Left cardiac atrium (tissue), 4 donors: Measurements from ENCODE around the gene ATP9B. TPM values are rescaled to one million over a fixed set of nuclear protein-coding genes. Genes with fewer than 3 reads are reported as not detected.
"Not testable (repeated sequence)": the region's sequence is repeated elsewhere in the genome, so short reads cannot be mapped to it uniquely, and the experiment has no call there.

Experiments used
- ATAC-seq, 2 donors: fragments of 200-7000 bp; cut with Tn5 transposase; one replicate each; pipeline ENCODE4 v1.9.1; 2020; ENCODE audit warnings: mild to moderate bottlenecking in 2 of 2, moderate library complexity in 2 of 2
- DNase-seq: peaks from one replicate; pipeline ENCODE4 v3.0.0-alpha.2; 2020
- intact Hi-C, 2 donors: fragments of 100-400 bp; cut with DNase I; formaldehyde crosslinking; loops; one replicate each; pipeline versions ENCODE4 v1.14.1 to v1.15.1; 2022 to 2023
- total RNA-seq, 2 donors: library from RNA; stranded (reverse); fragmentation: NEBNext Ultra II Directional; extraction: Animal tissue kit (Norgen Biotek cat#: 25700); gene quantifications; one replicate each; pipeline ENCODE4 v1.2.1, GENCODE V29; 2021
- donor health status: DM: no; HTN: yes; CAD: no.
- donor health status: DM: no; HTN: yes; CAD: no; lungs with severe emphysema.
- donor health status: DM: yes; HTN: yes; CAD: no.
- donor health status: Dilated cardiomyopathy.

Gene ATP9B
- total RNA-seq, 2 donors from 2014 or later, result 13.5 to 19.4 TPM

DNA sequence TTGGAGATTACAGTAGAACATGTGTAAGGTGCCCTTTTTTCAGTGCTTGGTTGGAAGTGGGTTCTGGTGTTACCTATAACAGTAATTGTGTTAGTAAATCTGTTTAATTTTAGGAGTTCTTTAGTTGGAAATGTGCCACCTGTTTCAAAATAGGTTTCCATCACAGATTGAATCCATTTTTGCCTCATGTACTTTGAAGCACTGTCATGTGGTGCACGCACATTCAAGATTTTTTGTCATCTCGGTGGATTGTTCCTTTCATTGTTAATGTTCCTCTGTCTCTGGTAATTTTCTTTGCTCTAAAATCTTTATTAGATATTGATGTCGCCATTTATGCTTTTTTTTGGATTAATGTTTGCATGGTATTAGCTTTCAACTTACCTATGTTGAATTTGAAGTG, 1.3 kb downstream of the ATP9B start:
- ATAC-seq, result no peak
- DNase-seq, result no peak
- intact Hi-C loops, result no loop called here

DNA sequence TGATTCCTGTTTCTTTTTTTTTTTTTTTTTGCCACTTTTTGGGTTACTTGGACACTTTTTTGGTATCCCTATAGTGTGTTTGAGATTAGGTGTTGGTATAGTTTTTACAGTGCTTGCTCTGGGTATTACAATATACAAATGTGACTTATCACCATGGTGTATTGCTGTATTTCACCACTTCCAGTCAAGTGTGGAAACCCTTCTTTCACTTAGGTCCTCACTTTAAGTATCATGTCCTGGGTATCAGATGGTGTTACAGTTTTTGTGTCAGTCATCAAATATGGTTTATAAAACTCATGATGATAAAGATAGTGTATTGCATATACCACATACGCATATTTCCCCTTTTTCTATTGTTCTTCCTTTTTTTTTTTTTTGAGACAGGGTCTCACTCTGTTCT, 1.8 kb downstream of the ATP9B start:
- DNase-seq (no peak), ATAC-seq (no peak)
- intact Hi-C loops, result no loop called here

DNA sequence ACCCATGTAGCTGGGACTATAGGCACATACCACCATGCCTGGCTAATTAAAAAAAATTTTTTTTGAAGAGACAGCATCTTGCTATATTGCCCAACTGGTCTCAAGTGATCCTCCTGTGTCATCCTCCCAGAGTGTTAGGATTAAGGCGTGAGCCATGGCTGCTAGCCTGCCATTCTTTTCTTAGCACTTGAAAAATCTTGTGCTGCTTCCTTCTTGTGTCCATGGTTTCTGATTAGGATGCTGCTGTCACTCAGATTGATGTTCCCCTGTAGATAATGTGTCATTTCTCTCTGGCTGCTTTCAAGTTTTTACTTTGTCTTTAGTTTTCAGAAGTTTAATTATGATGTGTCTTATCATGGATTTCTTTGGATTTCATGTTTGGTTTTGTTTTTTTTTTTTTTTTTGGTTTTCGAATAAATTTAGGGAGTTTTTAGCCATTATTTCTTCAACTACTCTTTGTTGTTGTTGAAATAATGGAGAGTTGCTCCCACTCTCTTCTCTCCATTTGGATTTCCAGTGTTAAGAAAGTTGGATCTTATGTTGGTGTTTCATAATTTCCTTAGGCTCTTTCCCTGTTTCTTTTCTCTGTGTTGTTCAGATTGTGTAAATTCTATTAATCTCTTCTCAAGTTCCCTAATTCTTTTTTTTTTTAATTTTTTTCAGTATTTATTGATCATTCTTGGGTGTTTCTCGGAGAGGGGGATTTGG, 2.5 kb downstream of the ATP9B start:
- intact Hi-C loops, result no loop called here
- ATAC-seq, result no peak
- DNase-seq, result no peak

DNA sequence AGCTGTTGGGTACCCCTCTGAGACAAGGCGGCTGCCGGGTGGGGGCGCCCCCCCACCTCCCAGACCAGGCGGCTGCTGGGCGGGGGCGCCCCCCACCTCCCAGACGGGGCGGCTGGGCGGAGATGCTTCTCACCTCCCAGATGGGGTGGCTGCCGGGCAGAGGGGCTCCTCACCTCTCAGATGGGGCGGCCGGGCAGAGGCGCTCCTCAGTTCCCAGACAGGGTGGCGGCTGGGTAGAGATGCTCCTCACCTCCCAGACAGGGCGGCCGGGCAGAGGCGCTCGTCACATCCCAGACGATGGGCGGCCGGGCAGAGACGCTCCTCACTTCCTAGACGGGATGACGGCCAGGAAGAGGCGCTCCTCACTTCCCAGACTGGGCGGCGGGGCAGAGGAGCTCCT, 3.5 kb downstream of the ATP9B start:
- ATAC-seq, DNase-seq, intact Hi-C loops: not testable (repeated sequence)

DNA sequence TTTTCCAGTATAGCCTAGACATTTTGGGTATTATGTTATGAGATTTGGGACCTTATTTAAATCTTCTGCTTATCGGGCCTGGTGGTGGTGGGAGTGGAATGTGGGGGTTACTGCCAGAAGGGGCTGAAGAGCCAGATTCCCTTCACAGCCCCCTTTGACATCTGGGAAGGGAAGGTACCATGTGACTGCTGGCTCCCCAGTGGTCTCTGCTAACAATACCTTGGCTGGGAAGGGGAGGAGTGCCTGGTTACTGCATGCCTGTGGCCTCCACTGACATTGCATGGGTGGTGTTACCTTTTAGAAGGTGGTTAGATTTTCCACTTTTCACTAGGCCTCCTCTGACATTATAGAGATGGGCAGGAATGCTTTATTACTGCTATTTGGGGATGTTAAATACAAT, 8.0 kb downstream of the ATP9B start:
- intact Hi-C loops, result no loop called here
- no peak for ATAC-seq
- no peak for DNase-seq

DNA sequence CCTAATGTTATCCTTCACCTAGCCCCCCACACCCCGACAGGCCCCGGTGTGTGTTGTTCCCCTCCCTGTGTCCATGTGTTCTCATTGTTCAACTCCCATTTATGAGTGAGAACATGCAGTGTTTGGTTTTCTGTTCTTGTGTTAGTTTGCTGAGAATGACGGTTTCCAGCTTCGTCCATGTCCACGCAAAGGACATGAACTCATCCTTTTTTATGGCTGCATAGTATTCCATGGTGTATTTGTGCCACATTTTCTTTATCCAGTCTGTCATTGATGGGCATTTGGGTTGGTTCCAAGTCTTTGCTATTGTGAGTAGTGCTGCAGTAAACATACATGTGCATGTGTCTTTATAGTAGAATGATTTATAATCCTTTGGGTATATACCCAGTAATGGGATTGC, 9.6 kb downstream of the ATP9B start:
- DNase-seq, intact Hi-C loops, ATAC-seq: not testable (repeated sequence)

DNA sequence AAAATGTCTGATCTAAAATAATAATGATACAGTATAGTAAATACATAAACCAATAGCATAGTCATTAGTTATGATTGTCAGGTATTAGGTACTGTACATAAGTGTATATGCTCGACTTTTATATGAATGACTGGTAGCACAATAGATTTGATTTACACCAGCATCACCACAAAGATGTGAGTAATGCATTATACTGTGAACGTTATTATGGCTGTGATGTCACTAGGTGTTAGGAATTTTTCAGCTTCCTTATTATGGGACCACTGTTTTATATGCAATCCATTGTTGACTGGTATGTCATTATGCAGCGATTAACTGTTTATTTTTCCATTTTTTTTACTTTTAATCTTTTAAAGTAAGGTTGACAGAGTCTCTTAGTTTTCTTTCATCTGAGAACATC, 23.7 kb downstream of the ATP9B start:
- no peak for DNase-seq
- intact Hi-C loops, result no loop called here
- ATAC-seq, result no peak

DNA sequence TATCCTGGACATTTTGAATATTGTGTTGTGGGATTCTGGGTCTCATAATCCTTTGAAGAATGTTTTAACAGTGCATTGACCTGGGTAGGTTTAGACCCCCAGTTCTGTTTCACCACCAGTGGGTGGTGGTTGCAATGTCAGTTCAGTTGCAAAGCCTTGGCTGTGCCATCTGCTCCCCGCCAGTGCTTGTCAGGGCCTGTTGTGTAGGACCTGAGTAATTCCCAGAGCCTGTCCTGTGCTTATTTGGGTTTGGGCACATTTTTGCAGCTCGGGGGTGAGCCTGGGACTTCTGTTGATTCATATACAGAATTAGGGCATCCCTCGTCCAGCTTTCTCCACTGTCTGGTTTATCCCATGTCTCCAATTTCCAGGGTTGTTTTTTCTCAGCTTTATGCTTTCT, 24.8 kb downstream of the ATP9B start:
- no peak for ATAC-seq
- intact Hi-C loops, result no loop called here
- DNase-seq, result no peak

DNA sequence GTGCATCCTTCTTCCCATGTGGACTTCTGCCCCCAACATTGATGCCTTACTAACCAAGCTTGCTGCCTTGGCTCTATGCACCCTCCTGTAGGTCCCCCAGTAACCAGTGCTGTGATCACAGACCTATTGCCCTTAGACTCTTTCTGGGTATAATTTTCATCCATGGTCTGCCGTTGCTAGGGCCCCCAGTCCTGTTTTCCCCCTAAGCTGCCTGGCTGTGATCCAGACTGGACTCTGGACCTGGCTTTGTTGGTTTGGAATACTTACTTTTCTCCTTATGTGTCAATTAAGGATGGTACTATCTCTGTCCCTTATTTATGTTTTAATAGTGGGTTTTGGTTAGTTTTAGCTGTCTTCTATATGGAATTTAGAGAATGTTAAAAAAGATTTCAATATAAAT, 26.0 kb downstream of the ATP9B start:
- DNase-seq (no peak), ATAC-seq (no peak)
- intact Hi-C loops, result no loop called here

DNA sequence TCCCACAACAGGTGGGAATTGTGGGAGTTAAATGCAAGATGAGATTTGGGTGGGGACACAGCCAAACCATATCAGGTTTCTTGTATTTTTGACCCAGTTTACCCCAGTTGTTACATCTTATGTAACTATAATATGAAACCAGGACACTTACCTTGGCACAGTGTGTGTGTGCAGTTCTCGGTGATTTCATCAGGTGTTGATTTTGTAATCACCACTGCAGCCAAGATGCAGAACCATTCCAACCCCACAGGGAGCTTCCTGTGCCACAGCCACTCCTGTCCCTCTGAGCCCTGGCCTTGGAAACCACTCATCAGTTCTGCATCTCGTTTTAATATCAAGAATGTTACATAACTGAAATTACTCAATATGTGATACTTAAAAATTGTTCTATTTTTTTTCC, 31.8 kb downstream of the ATP9B start:
- ATAC-seq (peak in 1 of 2 donors; percentile 44), DNase-seq (no peak)
- intact Hi-C loops, result no loop called here

DNA sequence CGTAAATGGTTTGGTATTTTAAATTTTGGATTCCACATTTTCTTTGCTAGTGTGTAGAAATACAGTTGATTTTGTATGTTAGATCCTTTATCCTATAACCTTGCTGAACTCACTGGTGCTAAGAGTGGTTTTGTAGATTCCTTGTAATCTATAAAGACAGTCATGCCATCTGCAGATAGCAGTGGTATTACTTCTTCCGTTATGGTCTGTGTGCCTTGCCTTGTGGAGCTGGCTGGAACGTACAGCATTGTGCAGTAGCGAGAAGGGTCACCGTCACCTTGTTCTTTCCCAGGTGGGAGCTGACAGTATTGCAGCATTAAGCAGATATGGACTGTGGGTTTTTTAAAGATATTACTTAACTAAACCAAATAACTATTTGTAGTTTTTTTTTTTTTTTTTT, 33.7 kb downstream of the ATP9B start:
- DNase-seq (no peak), ATAC-seq (no peak)
- intact Hi-C loops, result no loop called here

DNA sequence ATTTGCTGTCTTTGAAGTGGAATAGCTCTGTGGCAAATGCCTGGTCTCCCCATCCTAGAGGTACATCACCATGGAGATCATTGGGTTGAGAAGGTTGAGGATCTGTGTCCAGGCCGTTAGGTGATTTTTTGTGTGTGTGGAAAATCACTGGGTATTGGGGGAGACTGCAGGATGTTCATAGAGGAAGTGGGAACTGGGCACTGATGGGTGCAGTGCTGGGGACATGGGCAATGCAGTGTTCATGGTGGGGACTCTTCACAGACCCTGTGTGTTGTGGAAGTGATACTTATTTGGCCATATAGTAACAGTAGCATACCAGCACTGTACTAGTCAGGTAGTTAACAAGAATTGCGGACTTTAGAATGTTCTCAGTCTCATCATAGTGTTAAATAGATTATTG, 34.9 kb downstream of the ATP9B start:
- intact Hi-C loops, result no loop called here
- DNase-seq, result no peak

DNA sequence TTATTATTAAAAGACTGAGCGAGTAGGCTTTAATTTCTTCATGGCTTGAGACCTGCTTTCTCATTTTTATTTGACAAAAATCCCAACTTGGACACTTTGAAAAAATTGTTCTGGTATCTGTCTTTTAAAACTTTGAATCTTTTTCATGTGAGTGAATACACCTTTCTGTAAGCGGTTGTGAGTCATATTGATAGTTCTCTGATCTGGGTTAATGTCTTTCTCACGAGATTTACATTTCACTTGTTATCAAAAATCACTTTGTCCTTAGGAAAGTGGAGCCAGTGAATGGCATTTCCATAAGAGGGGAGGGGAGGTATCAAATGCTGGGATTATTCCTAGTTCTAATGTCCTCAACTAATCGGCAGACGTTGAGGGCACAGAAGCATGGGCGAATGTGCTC, 36.3 kb downstream of the ATP9B start:
- ATAC-seq (no peak), DNase-seq (no peak)
- intact Hi-C loops, result no loop called here

More for the DNA sequence above, 34.9 kb downstream of the ATP9B start:
- no peak for ATAC-seq

DNA sequence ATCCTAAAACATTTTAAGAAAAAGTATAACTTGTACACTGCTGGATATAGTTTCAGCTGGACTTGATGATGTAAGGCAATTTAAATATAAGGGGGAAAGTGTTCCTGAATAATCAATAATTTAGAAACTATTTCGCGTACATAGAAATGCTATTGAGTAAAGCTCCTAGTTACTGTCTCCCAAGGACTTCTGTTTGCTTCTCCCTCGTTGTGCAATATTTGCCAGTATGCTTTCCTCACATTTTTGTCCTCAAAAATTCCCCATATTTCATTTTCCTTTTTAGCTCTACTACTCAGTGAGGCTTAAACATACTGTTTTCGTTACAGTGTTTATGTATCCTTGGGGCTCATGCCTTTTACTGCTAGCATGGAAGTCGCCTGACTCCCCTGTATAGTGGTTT, 36.9 kb downstream of the ATP9B start:
- DNase-seq, result no peak
- intact Hi-C loops, result no loop called here

DNA sequence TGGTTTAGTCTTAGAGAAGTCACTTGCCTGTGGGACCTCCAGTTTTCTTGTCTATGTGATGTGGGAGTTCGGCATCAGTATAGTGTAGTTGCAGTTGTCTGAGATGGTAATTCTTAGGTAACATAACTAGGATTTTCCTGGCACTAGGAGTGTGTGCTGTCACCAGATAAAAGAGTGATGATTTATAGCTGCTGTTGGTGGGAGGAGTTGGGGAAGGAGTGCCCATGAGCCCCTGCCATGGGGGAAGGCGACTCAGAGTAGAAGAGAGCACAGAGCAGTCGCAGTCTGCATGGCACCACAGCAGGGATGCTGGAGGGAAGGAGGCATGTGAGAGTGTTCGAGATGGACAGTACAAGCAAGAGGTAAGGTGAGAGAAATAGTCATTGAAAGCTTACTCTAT, 38.7 kb downstream of the ATP9B start:
- ATAC-seq, result peak in 1 of 2 donors; percentile 47

More for the DNA sequence above, 36.9 kb downstream of the ATP9B start:
- no peak for ATAC-seq

DNA sequence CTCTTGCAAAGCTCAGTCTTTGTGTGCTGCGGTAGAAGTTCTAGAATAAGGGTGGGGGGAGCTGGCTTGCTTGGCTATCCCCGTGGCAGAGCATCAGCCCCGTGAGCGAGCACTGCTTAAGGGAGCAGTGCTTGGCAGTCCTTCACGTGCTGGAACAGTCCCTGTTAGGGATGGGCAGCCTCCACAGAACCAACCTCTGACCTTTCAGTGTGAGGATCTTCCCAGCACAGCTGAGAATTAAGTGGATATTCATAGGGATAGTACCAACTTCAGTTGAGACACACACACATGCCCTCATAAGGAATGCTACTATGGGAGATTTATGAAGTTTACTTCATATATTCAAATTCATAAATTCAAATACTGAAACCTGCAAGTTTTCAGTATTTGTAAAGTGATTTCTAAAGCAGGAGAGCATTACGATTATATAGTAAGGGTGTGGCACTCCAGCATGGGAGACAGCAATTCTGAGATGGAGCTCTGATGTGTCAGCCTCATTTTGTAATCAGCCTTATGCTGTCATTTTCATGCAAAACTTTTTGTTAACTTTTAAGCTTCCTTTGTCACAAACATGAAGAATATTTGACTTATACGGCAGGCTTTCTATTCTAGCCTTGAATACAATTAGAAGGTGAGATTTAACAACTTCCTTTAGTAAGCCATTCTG, 39.5 kb downstream of the ATP9B start:
- ATAC-seq, result peak; percentile 23 to 65
- intact Hi-C loops, result no loop called here
- no peak for DNase-seq

More for the DNA sequence above, 38.7 kb downstream of the ATP9B start:
- no peak for DNase-seq
- intact Hi-C loops, result no loop called here

DNA sequence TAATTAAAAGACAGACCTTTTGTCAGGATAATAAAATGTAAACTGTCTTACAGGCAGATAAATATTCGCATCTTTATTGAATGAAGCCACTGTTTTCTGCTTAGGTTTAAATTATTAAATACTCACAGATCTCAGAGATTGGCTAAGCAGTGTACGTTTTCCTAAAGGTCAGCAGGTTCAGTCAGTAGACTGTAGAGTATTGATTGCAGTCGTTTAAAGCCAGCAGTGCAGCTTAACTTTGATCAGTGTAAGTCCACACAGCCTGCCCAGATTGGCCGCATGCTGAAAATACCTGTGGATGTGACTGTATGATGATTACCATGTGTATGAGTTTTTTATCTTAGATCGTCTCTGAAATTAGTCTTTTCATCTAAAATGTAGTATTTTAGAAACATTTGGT, 42.3 kb downstream of the ATP9B start:
- no peak for DNase-seq
- ATAC-seq, result no peak
- intact Hi-C loops, result no loop called here

DNA sequence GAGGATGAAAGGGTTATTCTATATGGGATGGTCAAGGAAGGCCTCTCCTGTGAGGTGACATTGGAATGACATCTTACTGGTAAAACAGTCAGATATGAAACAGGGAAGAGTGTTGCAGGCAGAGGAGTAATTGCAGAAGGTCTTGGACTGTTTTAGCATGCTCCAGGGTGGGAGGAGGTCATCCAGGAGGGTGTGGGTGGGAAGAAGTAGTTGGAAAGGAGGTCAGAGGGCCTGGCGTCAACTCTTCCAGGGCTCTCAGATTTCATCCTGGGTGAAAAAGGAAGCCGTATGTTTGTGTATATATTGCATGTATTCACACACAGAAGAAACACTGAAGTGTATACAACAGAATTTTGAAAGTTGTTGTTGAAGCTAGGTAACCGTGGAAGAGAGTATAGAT, 48.2 kb downstream of the ATP9B start:
- peak in 1 of 2 donors; percentile 65 for ATAC-seq
- intact Hi-C loops, result no loop called here

DNA sequence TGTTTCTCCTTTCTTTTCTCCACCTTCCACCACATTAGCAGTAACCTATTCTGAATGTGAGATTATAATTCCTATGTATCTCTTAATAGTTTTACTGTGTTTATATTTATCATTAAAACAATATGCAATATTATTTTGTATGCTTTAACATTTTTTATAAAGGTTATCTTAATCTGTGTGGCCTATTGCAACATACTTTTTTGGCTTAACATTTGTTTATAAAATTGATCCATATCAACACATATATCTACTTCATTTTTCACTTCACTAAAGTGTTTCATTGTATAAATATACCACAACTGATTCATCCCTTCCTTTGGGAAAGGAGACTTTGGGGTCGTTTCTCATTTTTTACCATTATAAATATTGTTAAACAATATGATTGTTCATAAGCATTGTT, 48.6 kb downstream of the ATP9B start:
- intact Hi-C loops, result no loop called here
- ATAC-seq (no peak), DNase-seq (no peak)

More for the DNA sequence above, 48.2 kb downstream of the ATP9B start:
- DNase-seq, result no peak

DNA sequence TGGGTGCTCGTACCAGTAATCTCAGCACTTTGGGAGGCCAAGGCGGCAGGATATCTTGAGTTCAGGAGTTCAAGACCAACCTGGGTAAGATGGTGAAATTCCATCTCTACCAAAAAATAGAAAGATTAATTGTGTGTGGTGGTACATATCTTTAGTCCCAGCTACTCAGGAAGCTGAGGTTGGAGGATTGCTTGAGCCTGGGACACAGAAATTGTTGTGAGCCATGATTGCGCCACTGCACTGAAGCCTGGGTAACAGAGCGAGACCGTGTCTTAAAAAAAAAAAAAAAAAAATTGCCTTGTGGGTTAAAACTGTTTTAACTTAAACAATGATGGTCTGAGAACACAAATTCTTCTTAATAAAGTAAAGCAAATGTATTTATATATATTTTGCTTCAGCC, 49.6 kb downstream of the ATP9B start:
- no peak for ATAC-seq
- intact Hi-C loops, result no loop called here
- no peak for DNase-seq
